ENCODE results near the gene SLC45A1. TPM values are rescaled to one million over a fixed set of nuclear protein-coding genes. Genes with fewer than 3 reads are reported as not detected.
"Not testable (repeated sequence)": the region's sequence is repeated elsewhere in the genome, so short reads cannot be mapped to it uniquely, and the experiment has no call there.

SLC45A1 gene
- total RNA-seq, 1 donor from 2014 or later: 0.51 TPM

DNA sequence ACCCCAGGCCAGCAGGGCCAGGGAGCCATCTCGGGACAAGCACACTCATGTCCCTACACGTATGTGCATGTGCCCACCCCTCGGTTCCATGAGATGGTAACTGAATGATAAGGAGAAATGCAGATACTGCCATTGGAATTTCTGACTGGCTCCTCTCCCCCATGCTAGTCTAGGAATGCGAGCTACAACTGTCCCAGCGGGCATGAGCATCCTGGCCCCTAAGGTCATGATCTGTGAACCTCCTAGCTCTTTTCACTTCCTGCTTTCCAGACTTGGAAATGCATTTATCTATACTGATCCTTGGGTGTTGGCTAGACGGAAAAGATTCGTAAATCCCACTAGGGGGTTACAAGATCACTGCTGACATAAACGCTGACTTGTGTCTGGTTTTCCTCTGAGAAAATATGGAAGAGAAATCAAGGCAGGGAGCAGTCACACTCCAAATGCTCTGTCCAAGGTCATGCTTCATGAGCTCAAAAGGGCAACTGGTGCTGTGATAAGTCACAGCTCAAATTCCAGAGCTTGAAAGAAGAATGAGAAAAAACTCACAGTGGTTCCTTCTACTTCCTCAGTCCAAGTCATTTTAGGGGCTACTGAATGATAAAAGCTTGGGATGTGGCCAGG, 49.8 kb downstream of the SLC45A1 start:
- no peak for DNase-seq (ENCODE audit: low read depth in 2 of 2)

DNA sequence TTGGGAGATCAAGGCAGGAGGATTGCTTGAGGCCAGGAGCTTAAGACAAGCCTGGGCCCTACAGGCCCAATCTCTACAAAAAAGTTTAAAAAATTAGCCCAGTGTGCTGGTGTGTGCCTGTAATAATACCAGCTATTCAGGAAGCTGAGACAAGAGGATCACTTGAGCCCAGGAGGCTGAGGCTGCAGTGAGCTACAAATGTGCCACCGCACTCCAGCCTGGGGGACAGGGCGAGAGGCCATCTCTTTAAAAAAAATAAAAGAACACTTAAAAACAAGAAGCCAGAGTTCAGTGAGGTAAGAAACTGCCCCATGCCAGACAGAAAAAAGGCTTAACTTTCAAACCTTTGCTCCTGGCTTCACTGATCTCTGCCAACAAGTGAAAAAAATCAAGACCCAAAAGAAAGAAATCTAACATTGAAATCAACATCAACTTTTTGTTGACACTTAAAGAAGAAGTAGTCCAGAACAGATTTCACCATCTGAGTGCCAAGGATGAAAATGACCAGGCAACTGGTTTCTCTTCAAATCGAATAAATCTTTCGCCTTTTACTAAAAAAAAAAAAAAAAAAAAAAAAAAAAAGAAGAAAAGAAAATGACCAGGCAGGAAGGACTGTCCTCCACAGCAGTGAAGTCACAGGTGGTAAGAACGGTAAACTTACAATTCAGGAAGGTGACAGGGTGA, 51.2 kb downstream of the SLC45A1 start:
- no peak for DNase-seq (ENCODE audit: low read depth in 2 of 2)

DNA sequence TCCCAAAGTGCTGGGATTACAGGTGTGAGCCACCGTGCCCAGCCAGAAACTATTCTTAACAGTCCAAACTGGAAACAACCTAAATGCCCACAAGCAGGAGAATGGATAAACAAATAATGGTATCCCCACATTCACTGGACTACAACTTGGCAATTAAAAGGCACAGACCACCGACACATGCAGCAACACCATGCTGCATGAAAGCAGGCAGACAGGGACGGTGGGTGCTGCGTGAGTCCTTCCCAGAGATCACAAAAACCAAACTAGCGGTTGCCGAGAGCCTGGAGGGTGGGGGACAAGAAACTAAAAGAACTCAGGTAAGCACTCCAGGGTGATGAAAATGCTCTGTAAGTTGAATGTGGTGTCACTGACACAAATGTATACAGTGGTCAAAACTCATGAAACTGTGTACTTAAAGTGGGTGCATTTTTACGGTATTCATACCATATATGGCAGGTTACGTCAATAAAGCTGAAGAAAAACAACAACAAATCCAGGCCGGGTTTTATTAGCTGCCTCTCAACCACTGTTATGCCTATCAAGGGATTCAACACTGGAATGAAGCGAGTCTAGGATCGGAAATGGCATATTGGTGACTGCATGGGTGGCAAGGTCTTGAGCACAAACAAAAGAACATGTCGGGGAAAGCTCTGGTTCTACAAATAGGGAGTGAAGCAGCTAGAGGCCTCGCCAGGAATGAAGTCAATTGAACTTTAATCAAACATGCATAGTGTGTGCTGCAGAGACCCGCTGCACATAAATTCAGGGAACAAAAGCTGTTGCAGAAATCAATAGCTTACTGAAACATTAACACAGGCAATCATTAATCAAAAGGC, 52.4 kb downstream of the SLC45A1 start:
- DNase-seq (ENCODE audit: low read depth in 2 of 2): peak in 1 of 2 donors; percentile 51

DNA sequence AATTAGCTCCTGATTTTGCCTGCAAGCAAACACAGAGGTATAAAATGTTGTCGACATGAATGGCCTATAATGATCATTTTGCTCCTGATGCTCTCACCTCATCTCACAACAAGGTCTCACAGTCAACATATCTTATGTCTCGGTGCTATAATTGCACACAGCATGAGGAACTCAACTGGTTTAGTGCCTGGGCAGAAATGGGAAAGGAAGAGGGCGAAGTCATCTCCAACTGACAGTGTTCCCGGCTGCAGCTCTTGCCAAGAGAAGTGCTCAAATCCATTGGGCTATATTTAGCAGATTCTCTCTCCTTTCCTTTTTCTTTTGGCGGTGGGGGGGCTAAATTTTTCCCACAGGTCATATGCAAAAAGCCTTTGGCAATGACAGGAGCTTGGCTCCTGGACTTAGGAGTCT, 53.0 kb downstream of the SLC45A1 start:
- DNase-seq (ENCODE audit: low read depth in 2 of 2): peak in 1 of 2 donors; percentile 20

GRCh38 chr1:8371372-8371991, 53.6 kb downstream of the SLC45A1 start:
- no peak for DNase-seq (ENCODE audit: low read depth in 2 of 2)

- DNase-seq (ENCODE audit: low read depth in 2 of 2): no peak
These were observed 55.2 kb downstream of the SLC45A1 start for GRCh38 chr1:8373125-8373524.

GRCh38 chr1:8373581-8374241, 55.8 kb downstream of the SLC45A1 start:
- DNase-seq (ENCODE audit: low read depth in 2 of 2): peak; percentile 90 to 91

- no peak for DNase-seq (ENCODE audit: low read depth in 2 of 2)
These were observed 56.4 kb downstream of the SLC45A1 start for GRCh38 chr1:8374356-8374755.

DNA sequence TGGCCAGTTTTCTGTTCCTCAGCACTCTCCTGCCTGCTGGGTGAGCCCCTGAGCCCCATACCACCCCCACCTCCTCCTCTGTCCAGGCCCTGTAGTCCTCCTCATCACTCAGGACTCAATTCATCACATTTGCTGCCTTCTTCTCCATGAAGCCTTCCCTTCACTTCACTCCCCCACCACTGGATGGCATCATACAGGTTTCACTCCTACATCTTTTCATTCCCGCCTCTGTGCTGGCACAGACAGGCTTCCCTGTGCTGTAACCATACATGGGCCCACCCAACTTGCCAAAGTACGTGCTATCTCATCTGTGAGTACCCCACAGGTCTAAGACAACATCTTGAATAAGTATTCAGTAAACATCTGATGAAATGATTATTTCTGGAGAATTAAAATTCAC, 56.9 kb downstream of the SLC45A1 start:
- peak in 1 of 2 donors; percentile 66 for DNase-seq (ENCODE audit: low read depth in 2 of 2)

DNA sequence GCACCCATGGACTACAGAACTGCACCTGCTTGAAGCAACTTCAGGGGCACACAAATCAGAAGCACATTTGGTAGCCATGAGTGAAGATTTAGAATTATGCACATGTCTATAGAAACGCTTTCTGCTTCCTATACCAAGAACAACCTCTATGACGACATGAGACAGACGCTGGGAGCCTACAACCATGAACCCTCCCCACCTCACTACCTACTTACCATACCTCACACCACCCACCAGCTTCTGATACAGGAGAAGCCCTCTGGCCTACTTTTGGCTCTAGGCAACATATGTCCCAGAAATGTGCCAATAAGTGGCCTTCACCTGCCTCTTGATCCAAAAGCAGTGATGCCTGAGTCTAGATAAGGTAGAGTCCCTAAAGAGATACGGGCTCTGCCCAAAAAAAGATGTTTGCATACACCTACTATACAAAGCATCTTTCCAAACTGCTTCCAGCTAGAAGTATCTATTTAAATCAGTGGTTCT, 58.5 kb downstream of the SLC45A1 start:
- DNase-seq (ENCODE audit: low read depth in 2 of 2): no peak

DNA sequence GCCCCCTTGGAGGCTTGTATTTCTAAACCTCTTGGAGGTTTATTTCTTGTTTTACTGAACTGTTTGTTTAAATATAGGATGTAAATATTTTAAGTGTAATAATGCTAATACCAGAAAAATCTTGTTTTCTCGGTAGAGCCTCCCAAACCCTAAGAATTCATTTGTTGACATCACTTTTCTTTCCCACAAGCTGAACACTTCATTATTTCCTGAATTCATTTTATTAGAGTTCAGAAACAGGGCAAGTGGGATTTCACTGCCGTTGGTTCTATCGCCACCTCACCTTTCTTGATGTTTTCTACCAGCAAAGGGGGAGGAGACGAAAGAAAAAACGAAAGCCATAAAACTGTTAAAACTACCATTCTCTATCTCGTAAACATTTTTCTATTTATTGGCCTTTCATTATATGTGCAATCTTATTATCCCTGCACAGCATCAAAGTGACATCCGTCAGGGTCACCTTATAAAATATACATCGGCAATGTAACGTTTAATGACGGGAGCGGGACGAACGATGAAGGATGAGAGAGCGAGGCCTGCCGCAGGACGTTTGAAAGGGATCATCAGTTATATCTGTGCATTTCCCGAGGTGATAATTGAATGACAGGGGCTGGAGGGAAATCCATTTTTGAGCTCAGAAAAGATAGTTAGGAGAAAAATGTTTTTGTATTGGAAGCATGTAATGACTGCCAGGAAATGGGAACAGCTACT, 59.5 kb downstream of the SLC45A1 start:
- no peak for DNase-seq (ENCODE audit: low read depth in 2 of 2)

- no peak for DNase-seq (ENCODE audit: low read depth in 2 of 2)
These were observed 60.3 kb downstream of the SLC45A1 start for GRCh38 chr1:8378178-8378577.

DNA sequence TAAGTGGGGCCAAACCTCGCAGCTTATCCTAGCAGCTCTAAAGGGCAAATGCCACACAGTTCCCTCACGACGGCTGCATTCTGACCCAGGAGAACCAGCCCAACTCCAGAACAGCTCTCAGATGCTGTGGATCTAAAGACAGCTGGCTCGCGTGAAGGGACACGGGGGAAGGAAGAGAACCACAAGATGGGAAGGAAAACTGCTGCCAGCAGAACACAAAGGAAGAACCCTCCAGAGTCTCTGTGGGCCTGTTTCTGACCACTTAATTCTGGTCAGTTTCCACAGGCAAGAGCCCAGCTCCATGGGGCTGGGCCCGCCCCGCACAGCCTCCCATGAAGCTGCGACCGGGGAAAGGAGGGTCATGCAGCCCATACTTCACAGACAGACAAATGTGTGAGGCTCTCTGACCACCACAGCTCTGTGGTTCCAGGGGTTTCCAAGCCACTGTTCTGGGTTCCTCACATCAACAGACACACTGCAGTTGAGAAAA, 61.1 kb downstream of the SLC45A1 start:
- no peak for DNase-seq (ENCODE audit: low read depth in 2 of 2)

DNA sequence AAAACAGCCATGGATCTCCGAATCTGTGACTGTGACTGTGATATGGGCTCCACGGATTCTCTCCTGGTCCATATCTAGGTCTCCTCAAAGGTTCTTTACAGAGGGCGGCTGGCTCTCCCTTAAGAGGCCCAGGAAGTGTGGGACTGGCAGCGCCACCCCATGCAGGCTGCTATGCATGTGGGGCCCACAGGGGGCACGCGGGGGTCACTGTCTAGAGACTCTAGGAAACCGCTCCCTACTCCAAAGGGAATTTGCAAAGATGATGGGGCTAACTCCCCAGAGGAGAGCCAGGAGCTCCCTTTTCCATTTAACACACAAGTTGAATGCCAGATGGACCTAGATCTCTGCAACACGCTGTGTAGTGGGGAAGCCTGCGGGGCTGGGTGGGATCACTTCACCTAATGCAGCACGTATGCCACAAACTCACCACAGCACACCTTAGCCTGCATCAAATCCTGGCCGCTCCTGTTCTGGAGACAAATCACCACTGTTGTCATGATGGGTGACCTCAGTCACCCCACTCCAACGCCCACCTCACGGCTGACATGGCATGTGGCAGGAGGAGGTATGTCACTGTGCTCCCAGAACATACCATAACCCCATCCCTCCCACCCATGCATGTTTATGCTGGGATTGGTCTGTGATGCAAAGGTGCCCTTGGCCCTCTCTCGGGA, 61.7 kb downstream of the SLC45A1 start:
- no peak for DNase-seq (ENCODE audit: low read depth in 2 of 2)

DNA sequence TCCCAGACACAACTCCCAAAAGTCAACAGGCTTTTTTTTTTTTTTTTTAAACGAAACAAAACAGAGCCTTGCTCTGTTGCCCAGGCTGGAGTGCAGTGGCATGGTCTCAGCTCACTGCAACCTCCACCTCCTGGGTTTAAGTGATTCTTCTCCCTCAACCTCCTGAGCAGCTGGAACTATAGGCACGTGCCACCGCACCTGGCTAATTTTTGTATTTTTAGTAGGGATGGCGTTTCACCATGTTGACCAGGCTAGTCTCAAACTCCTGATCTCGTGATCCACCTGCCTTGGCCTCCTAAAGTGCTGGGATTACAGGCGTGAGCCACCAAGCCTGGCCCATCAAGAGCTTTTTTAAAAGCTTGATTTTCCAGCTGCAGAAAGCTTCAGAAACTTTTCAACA, 62.4 kb downstream of the SLC45A1 start:
- not testable (repeated sequence) for DNase-seq (ENCODE audit: low read depth in 2 of 2)

DNA sequence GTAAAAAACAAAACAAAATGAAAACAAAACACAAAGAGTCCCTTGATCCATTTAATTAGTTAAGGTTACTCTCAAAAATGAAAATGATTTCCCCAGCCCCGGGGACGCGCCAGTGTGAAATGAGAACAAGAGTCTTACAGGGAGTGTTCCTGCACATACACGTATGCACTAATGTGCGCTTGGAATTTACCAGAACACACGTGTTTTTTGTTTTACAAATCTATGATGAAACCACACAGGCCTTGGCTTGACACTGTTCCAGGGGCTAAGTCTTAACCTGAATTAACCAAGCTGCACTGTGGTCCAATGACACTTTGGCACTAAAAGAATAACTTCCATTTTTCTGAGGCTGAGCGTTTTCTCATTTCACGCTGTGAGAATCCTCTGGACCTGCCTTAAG, 63.7 kb downstream of the SLC45A1 start:
- no peak for DNase-seq (ENCODE audit: low read depth in 2 of 2)

- no peak for DNase-seq (ENCODE audit: low read depth in 2 of 2)
These were observed 64.2 kb downstream of the SLC45A1 start for GRCh38 chr1:8382051-8382505.

DNA sequence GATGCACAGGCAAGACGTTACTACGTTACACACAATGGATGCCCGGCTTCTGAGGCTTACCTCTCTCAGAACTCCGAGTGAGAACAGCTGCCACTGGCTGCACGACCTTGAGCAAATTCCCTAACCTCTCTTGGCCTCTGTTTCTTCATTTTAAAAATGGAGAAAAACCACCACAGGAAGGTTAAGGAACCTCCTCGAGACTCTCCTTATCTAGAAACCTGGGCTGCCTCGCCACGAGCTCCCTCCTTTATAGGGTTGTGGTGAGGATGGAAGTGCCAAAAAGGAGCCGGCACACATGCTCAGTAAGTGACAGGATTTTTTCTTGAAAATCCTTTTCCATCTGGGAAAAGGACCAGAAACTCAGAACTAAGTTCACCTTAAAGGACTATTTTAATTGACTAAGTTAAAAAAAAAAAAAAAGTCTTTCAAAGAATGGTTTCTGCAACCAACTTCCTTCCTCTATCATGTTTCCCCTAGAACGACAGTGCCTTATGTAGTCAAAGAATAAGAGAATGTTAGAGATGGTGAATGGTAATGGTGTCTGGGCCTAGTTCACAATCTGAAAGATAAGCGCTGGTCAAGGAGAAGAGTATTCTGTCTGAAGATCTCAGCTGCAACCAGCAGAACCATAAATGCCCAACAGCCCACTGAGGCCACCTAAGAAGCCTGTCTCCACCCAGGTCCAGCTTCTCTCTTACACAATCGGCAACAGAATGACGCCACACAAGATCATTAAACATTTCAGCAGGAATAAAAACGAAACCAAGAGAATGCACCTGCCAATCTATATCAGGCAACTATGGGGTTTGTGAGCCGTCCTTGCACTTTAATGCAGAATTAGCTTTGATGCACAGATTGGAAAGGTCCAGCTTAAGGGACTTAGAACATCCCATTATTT, 64.9 kb downstream of the SLC45A1 start:
- DNase-seq (ENCODE audit: low read depth in 2 of 2): no peak

DNA sequence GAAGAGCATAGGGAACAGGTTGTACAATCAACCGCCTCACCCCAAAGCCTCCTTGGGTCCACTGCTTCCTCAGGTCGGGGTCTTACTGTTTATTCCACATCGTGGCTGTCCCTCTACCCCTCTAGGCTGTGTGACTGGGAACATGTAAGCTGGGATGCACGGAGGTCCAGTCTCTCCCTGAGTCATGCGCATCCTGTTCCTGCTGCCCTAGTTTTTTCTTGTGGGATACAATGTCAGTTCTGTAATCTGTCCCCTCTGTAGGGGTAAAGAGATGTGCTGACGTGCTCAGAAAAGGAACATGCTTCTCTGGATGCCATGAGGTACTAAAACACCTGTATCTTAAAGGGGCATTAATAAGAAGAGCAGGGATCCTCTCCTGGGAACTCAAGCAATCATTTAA, 66.2 kb downstream of the SLC45A1 start:
- peak in 1 of 2 donors; percentile 79 for DNase-seq (ENCODE audit: low read depth in 2 of 2)

All from dermis microvascular lymphatic vessel endothelial cell (primary cell).